Fibroblast of mammary gland (primary cell): ENCODE data around the gene SLC8A1.
A peak's percentile ranks its signal among the peaks of the same experiment; 100 is the strongest.

Experiments used
- DNase-seq: peaks from one replicate; pipeline ENCODE4 v3.0.0-alpha.2; 2010; ENCODE audit warnings: low read depth
- H3K4me3 ChIP-seq: 2 replicates; pipeline ENCODE4 v1.5.1; 2011; ENCODE audit warnings: low read depth, mild to moderate bottlenecking, low read length, moderate library complexity; ENCODE audit not compliant: control insufficient read depth
- CTCF ChIP-seq: conservative IDR thresholded peaks from 2 replicates; pipeline ENCODE4 v1.5.1; 2011; ENCODE audit warnings: low read depth, low read length, inconsistent platforms; ENCODE audit not compliant: control insufficient read depth, insufficient read depth

SLC8A1 gene

GRCh38 chr2:40358783-40359182 is 93.1 kb downstream of the SLC8A1 start:
- DNase-seq, result no peak
- H3K4me3 ChIP-seq, result no peak overlapping the region
- no peak for TF ChIP-seq CTCF

GRCh38 chr2:40357667-40358066 is 94.2 kb downstream of the SLC8A1 start:
- H3K4me3 ChIP-seq, result no peak overlapping the region
- DNase-seq, result peak; percentile 40
- no peak for TF ChIP-seq CTCF

- TF ChIP-seq CTCF, result no peak
- H3K4me3 ChIP-seq, result no peak overlapping the region
- no peak for DNase-seq
Measured at GRCh38 chr2:40355451-40355850, 96.4 kb downstream of the SLC8A1 start.

GRCh38 chr2:40353231-40353630 is 98.7 kb downstream of the SLC8A1 start:
- peak; percentile 64 for DNase-seq
- no peak for TF ChIP-seq CTCF
- no peak overlapping the region for H3K4me3 ChIP-seq

- H3K4me3 ChIP-seq, result no peak overlapping the region
- no peak for DNase-seq
- no peak for TF ChIP-seq CTCF
Measured at GRCh38 chr2:40352703-40353099, 99.2 kb downstream of the SLC8A1 start.

GRCh38 chr2:40352041-40352702 is 99.7 kb downstream of the SLC8A1 start:
- TF ChIP-seq CTCF, result no peak
- peak; percentile 53 for DNase-seq
- H3K4me3 ChIP-seq, result no peak overlapping the region

GRCh38 chr2:40348665-40349064 is 103.2 kb downstream of the SLC8A1 start:
- TF ChIP-seq CTCF, result no peak
- peak; percentile 91 for DNase-seq
- no peak overlapping the region for H3K4me3 ChIP-seq
